NT2/D1 (cell line): ENCODE data around the gene TSPAN9.

ENCODE experiments used
- YY1 ChIP-seq: IDR thresholded peaks from 2 replicates; pipeline ENCODE4 v1.6.1; 2011; ENCODE audit not compliant: insufficient read length, insufficient read depth
- ZNF274 ChIP-seq: IDR thresholded peaks from 2 replicates; pipeline ENCODE4 v1.6.1; 2011; ENCODE audit warnings: mild to moderate bottlenecking, low read depth, low read length

DNA sequence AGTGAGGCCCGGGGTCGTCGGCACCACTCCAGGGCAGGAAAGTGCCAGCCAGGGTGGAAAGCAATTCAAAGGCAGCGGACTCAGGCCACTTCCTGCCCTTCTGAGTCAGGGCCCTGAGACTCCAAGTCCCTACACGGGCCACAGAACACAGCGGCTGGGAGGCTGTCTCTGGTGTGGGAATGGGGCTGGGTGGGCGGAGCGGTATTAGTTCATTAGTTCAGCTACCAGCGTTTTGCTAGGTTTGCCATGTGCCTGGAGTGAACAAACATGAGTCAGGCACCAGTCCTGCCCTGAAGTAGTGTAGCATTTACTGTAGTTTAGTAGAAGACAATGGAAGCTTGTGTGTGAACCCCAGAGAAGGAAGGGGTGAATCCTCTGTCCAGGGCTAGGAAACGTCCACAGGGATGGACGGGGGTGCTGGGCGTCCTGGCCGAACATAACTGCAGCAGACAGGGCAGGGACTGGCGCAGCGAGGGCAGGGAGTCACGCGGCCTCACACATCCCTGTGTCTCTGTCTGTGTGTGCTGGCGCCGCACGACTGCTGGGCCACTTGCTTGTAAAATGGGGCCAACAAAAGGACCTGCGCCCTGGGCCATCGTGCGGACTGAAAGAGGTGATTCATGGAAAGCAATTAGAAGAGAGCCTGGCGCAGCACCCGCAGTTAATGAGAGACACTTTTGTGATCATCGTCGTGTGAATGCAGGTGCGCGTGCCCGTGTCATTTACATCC, 227.4 kb downstream of the TSPAN9 start:
- no peak for TF ChIP-seq ZNF274
- TF ChIP-seq YY1, result no peak
